Esophagus (tissue), 2 donors: Measurements from ENCODE around the gene GHR. TPM values are rescaled to one million over a fixed set of nuclear protein-coding genes. Genes with fewer than 3 reads are reported as not detected.
A peak's percentile ranks its signal among the peaks of the same experiment; 100 is the strongest.

Experiments
- H3K27ac ChIP-seq, 2 donors: one replicate each; pipeline ENCODE4 v1.5.1; 2013; ENCODE audit warnings: low read depth in 2 of 2, mild to moderate bottlenecking in 2 of 2, inconsistent platforms in 1 of 2, low read length in 1 of 2, moderate library complexity in 1 of 2
- H3K27me3 ChIP-seq, 2 donors: one replicate each; pipeline ENCODE4 v1.6.1; 2013; ENCODE audit warnings: low read length in 2 of 2, control low read depth in 1 of 2, mild to moderate bottlenecking in 1 of 2; ENCODE audit not compliant: insufficient read depth in 2 of 2, control insufficient read depth in 1 of 2
- H3K36me3 ChIP-seq, 2 donors: one replicate each; pipeline ENCODE4 v1.6.1; 2013; ENCODE audit warnings: low read length in 1 of 2; ENCODE audit not compliant: control insufficient read depth in 2 of 2, insufficient read depth in 2 of 2
- H3K4me1 ChIP-seq, 2 donors: one replicate each; pipeline ENCODE4 v1.6.1; 2013; ENCODE audit warnings: low read length in 1 of 2; ENCODE audit not compliant: control insufficient read depth in 2 of 2, insufficient read depth in 2 of 2
- H3K4me3 ChIP-seq, 2 donors: one replicate each; pipeline ENCODE4 v1.5.1; 2013; ENCODE audit warnings: low read length in 2 of 2, mild to moderate bottlenecking in 2 of 2, low read depth in 1 of 2, moderate library complexity in 1 of 2
- H3K9me3 ChIP-seq, 2 donors: one replicate each; pipeline ENCODE4 v1.6.1; 2013; ENCODE audit warnings: mild to moderate bottlenecking in 2 of 2, low read depth in 1 of 2, low read length in 1 of 2, moderate library complexity in 1 of 2; ENCODE audit not compliant: control insufficient read depth in 2 of 2, insufficient read depth in 1 of 2
- WGBS, 2 donors: extraction: QIAGEN DNeasy Blood & Tissue Kit; methylation state at CpG; one replicate each; pipeline ENCODE4 v1.1.7; 2013; 5-methylcytosine and 5-hydroxymethylcytosine counted together
- polyA plus RNA-seq, 2 donors: library from polyadenylated mRNA; stranded (reverse); fragments of 200-250 nt; gene quantifications; one replicate each; pipeline ENCODE4 v1.2.3, GENCODE V29; 2013
- donor health status: healthy with polysubstance abuse.
- donor health status: Bipolar disorder and iron deficiency.

GHR gene
- polyA plus RNA-seq, 2 donors = 1.2 to 1.6 TPM

DNA sequence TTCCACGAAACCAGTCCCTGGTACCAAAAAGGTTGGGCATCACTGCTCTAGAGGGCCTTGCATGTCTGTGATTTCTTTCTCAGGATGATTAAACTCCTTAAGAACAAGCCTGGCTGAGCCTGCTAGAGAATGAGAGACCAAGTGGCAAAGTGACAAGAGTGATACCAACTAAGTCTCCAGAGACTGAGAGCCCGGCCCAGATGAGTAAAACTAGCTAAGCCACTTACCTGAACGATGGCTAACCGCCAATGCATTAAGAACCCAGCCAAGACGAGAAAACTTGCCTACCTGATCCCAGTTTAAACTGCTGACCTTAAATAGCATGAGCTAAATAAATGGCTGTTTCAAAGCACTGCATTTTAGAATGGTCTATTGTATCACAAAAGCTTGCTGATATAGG is 327.8 kb downstream of the GHR start:
- WGBS, 2 donors = 51 to 55% methylated on average over 5 of the region's 5 CpGs
- no peaks in the 10 kb centered on the region for H3K36me3 ChIP-seq
- H3K27ac ChIP-seq = peak overlapping the region; percentile 67 to 78
- H3K27me3 ChIP-seq = no peaks in the 10 kb centered on the region
- no peak overlapping the region for H3K4me3 ChIP-seq
- no peaks in the 10 kb centered on the region for H3K9me3 ChIP-seq
- peaks cover 0 to 4% of the 10 kb centered on the region in 2 donors for H3K4me1 ChIP-seq

DNA sequence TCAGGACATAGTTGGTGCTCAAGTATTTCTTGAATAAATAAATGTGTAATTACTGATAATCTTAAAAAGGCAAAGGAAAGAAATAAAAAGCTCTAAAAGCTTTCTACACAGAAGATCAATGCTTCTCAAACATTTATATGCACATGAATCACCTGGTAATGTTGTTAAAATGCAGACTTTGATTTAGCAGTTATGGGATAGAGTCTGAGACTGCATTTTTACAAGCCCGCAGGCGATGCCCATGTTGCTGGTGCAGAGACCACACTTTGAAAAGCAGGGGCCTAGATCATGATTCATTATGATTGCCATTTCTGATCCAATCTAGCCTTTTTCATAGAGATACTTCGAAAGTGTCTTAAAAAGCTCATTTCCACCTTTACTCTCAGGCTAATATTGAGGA is 329.9 kb downstream of the GHR start:
- Histone ChIP-seq H3K9me3 (no peaks in the 10 kb centered on the region), H3K36me3 (no peaks in the 10 kb centered on the region), H3K27me3 (no peaks in the 10 kb centered on the region), H3K27ac (no peak overlapping the region), H3K4me1 (peaks cover 0 to 4% of the 10 kb centered on the region in 2 donors), H3K4me3 (no peak overlapping the region)
- 93% methylated on average over 3 of the region's 3 CpGs for WGBS, 2 donors

DNA sequence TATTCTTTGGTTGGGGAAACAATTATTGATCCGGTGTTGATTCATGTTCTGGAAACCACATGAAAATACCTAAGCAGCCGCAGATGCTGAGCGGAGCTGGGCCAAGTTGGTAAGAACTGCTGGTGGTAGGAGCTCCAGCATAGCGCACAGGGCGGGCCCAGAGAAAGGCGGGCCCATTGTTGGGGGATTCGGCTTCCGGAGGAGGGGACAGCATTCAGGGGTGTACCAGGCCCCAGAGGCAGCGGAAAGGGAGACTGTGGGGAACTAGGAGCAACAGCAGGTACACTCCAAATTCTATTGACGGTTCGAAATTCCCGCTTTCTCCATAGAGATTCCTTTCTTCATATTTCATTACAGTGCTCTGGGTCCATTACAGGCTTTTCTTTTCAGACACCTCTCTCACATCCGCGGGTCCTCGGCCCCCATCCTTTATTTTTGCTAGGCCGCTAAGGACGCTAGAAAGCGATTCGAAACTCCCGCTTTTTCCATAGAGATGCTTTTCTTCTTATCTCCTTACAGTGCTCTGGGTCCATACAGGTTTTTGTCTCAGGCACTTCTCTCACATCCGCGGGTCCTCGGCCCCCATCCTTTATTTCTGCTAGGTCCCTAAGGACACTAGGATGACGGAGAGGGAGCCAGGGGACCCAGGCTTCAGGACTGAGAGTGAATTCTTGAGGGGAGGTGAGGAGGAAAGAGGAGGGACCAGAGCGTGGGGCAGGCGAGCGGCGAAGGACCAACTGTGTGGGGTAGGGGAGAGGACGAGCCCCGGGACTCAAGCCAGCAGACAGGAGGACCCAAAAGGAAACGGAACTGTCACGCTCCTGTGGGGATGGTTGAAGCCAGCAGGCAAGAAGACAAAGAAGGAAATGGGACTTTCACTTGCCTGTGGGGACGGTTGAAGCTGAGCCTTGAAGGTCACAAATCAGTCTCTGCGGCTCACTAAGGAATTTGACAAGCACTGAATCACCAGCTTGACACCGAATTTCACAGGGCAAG is 333.7 kb downstream of the GHR start, which contains the start of gene CCDC152:
CCDC152 (plus strand) TSS at position 213 of the 996 bp plus-strand sequence. CDS start 2,304 bp downstream, outside the sequence.
- Histone ChIP-seq H3K9me3 (no peaks in the 10 kb centered on the region), H3K27ac (no peak within 1 kb of the TSS), H3K27me3 (no peaks in the 10 kb centered on the region), H3K36me3 (no peaks in the 10 kb centered on the region), H3K4me3 (peak within 1 kb of the TSS in 1 of 2 donors; percentile 10), H3K4me1 (no peaks in the 10 kb centered on the region)
- 34 to 43% methylated on average over 35 of the region's 35 CpGs for WGBS, 2 donors

DNA sequence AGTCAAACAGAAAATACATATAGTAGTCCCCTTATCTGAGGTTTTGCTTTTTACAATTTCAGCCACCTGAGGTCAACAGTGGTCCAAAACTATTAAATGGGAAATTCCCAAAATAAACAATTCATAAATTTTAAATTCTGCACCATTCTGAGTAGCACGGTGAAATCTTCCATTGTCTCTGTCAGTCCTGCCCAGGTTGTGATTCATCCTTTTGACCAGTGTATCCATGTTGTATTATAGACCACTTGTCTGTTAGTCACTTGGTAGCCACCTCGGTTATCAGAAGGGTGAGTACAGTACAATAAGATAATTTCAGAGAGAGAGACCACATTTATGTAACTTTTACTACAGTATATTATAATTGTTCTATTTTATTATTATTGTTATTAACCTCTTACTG is 336.2 kb downstream of the GHR start:
- Histone ChIP-seq H3K27me3 (no peaks in the 10 kb centered on the region), H3K36me3 (no peaks in the 10 kb centered on the region), H3K9me3 (no peaks in the 10 kb centered on the region), H3K4me3 (no peak overlapping the region), H3K27ac (no peak overlapping the region), H3K4me1 (no peaks in the 10 kb centered on the region)
- WGBS, 2 donors = 82 to 84% methylated on average over 2 of the region's 2 CpGs

DNA sequence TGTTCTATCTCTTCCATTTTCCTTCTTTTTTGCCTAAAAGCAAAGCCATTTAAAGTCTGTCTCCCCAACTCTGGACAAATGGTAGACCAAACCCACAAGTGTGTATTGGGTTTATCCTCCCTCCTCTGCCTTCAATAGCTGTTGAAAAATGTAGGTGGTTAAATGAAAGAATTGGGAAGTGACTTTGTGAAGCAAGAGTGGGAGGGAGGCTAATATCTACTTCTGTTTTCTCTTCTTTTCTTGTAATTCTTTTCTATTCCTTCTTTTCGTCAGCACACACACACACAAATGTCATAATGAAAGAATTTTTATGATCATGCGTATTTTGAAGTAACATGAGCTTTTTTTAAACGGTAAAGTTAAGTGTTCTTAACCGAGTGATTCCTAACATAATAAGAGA is 337.2 kb downstream of the GHR start:
- Histone ChIP-seq H3K27me3 (no peaks in the 10 kb centered on the region), H3K9me3 (no peaks in the 10 kb centered on the region), H3K4me3 (no peak overlapping the region), H3K27ac (no peak overlapping the region), H3K36me3 (no peaks in the 10 kb centered on the region), H3K4me1 (no peaks in the 10 kb centered on the region)
- WGBS, 2 donors = 89 to 91% methylated on average over 4 of the region's 4 CpGs

DNA sequence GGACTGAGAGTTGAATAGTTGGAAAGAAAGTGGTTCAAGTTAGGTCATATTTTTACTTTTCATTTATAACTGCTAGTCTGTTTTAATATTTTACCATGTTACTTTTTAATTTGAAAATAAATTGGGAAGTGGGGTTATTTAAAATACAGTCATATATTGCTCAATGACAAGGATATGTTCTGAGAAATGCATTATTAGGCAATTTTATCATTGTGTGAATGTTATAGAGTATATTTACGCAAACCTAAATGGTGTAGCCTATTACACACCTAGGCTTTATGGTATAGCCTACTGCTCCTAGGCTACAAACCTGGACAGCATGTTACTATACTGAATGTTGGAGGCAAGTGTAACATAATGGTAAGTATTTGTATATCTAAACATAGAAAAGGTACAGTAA is 338.6 kb downstream of the GHR start:
- Histone ChIP-seq H3K36me3 (no peaks in the 10 kb centered on the region), H3K27me3 (no peaks in the 10 kb centered on the region), H3K9me3 (no peaks in the 10 kb centered on the region), H3K4me3 (no peak overlapping the region), H3K4me1 (no peaks in the 10 kb centered on the region), H3K27ac (no peak overlapping the region)
- WGBS, 2 donors = 96 to 97% methylated on average over 1 of the region's 1 CpG

DNA sequence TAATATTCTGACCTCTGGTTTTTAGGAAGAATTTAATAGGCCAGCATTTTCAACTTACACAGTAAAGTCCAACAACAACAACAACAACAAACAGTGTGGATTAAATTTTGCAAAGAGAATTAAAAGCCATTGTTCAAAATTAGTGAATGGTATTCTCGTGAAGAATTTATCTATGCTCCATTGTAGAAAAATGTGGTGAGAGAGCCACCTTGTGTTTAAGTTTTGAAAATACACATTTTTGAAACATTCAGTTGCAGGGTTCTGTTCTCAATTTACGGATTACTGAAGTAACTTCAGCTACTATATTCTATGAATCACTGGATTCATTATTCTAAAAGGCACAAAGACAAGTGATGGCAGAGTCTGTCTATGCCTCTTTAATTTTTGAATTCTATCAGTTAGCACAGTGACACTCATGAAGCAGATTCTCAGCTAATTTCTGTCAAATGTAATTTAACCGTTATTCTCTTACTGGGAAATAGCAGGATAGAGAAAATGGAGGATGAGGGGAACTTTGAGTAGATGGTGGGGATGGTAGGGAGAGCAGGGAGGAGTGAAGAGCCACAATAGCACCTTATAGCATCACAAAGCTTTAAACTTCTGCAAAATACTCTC is 344.4 kb downstream of the GHR start:
- H3K9me3 ChIP-seq = no peaks in the 10 kb centered on the region
- no peaks in the 10 kb centered on the region for H3K4me1 ChIP-seq
- WGBS, 2 donors = 33 to 40% methylated on average over 3 of the region's 3 CpGs
- H3K36me3 ChIP-seq = no peaks in the 10 kb centered on the region
- no peak overlapping the region for H3K4me3 ChIP-seq
- H3K27me3 ChIP-seq = no peaks in the 10 kb centered on the region
- no peak overlapping the region for H3K27ac ChIP-seq

DNA sequence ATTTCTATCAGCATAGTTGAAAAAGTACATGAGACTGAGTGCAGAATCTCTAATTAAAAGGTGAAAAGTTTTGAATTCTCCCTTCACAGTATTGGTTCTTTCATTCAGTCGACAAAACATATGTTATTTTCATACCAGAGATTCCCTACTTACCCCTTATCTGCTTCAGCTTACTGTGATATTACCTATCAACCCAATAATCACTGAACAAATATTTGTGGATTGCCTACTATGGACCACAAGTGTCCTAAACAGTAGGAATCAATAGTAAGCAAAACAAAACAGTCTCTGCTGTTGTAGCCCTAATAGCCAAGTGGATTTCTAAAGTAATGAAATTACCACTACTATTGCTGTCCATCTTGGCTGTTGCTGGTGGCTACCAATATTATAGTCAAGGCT is 344.9 kb downstream of the GHR start:
- 31 to 51% methylated on average over 1 of the region's 1 CpG for WGBS, 2 donors
- Histone ChIP-seq H3K36me3 (no peaks in the 10 kb centered on the region), H3K27me3 (no peaks in the 10 kb centered on the region), H3K4me3 (no peak overlapping the region), H3K27ac (no peak overlapping the region), H3K9me3 (no peaks in the 10 kb centered on the region), H3K4me1 (no peaks in the 10 kb centered on the region)

DNA sequence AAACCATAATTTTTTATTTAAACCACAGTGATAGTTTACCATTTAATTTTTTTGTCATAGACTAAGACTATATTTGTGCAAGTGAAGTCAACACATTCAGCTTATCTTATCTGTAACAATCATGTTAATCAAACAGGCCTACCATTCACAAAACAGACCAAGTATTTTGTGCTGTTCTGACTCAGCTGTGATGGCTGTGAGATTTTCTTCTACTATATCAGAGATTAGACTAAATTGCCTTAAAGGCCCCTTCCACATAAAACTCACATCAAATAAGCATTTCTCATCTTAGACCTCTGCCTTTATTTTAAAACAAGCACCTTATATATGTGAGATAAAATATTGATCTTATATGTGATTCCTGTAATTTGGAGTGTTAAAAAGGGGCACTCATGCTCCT is 346.8 kb downstream of the GHR start:
- Histone ChIP-seq H3K27me3 (no peaks in the 10 kb centered on the region), H3K4me3 (no peak overlapping the region), H3K4me1 (no peaks in the 10 kb centered on the region), H3K9me3 (no peaks in the 10 kb centered on the region), H3K27ac (no peak overlapping the region), H3K36me3 (no peaks in the 10 kb centered on the region)
